Heart right ventricle (tissue), 16 donors: Measurements from ENCODE around the gene RAB36. TPM values are rescaled to one million over a fixed set of nuclear protein-coding genes. Genes with fewer than 3 reads are reported as not detected.

Source experiments
- ATAC-seq, 8 donors: fragments of 200-7000 bp; cut with Tn5 transposase; one replicate each; pipeline ENCODE4 v1.9.1; 2020; ENCODE audit warnings: mild to moderate bottlenecking in 8 of 8, moderate library complexity in 8 of 8, moderate number of reproducible peaks in 1 of 8
- DNase-seq, 2 donors: peaks; one replicate each; pipeline ENCODE4 v3.0.0-alpha.2; 2020
- H3K27ac ChIP-seq, 10 donors: fragments of 200-600 bp; sonication (generic) in 2 of 10; one replicate each; pipeline versions ENCODE4 v1.5.0 to v1.8.0; 2020 to 2022; ENCODE audit warnings: mild to moderate bottlenecking in 3 of 10
- H3K27me3 ChIP-seq, 7 donors: fragments of 200-600 bp; one replicate each; pipeline ENCODE4 v1.8.0; 2021 to 2022; ENCODE audit warnings: mild to moderate bottlenecking in 2 of 7
- H3K36me3 ChIP-seq, 9 donors: fragments of 200-600 bp; sonication (generic) in 1 of 9; one replicate each; pipeline versions ENCODE4 v1.5.0 to v1.8.0; 2020 to 2022; ENCODE audit warnings: mild to moderate bottlenecking in 2 of 9
- H3K4me1 ChIP-seq, 9 donors: fragments of 200-600 bp; sonication (generic) in 1 of 9; one replicate each; pipeline versions ENCODE4 v1.5.0 to v1.8.0; 2020 to 2022; ENCODE audit warnings: mild to moderate bottlenecking in 4 of 9
- H3K4me3 ChIP-seq, 10 donors: fragments of 200-600 bp; sonication (generic) in 2 of 10; one replicate each; pipeline versions ENCODE4 v1.5.0 to v1.8.0; 2020 to 2022; ENCODE audit warnings: mild to moderate bottlenecking in 7 of 10, moderate library complexity in 2 of 10
- H3K9me3 ChIP-seq, 11 donors: fragments of 200-600 bp in 10 of 11; sonication (generic) in 2 of 11; one replicate each; pipeline versions ENCODE4 v1.5.0 to v1.8.0; 2013 to 2022; ENCODE audit warnings: mild to moderate bottlenecking in 2 of 11, control low read depth in 1 of 11, moderate library complexity in 1 of 11
- CTCF ChIP-seq, 9 donors: fragments of 200-600 bp; sonication (generic) in 2 of 9; IDR thresholded peaks; one replicate each; pipeline versions ENCODE4 v1.5.0 to v1.8.0; 2021 to 2022; ENCODE audit warnings: antibody characterized with exemption in 9 of 9, mild to moderate bottlenecking in 5 of 9, moderate library complexity in 1 of 9
- WGBS, 2 donors: extraction: QIAGEN DNeasy Blood & Tissue Kit; methylation state at CpG; one replicate each; pipeline ENCODE4 v1.1.7; 2013; ENCODE audit warnings: inconsistent platforms in 1 of 2; 5-methylcytosine and 5-hydroxymethylcytosine counted together
- intact Hi-C, 10 donors: fragments of 100-400 bp; cut with DNase I; formaldehyde crosslinking; loops; one replicate each; pipeline versions ENCODE4 v1.11.1 to v1.14.2; 2022
- polyA plus RNA-seq, 2 donors: library from polyadenylated mRNA; stranded (reverse); fragments of 200-250 nt; gene quantifications; one replicate each; pipeline ENCODE4 v1.2.3, GENCODE V29; 2013
- total RNA-seq, 10 donors: library from RNA; stranded (reverse); fragmentation: NEBNext Ultra II Directional in 3 of 10; extraction: Animal tissue kit (Norgen Biotek cat#: 25700) in 3 of 10; gene quantifications; one replicate each; pipeline versions ENCODE4 v1.2.1 to v1.2.4, GENCODE V29; 2021 to 2023
- donor health status: Arrhythmogenic right ventricular cardiomyopathy.
- donor health status: ischemic (EF 13 %, LVEDD 7.1; RV severe dilation, severe dysfunction).
- donor health status: healthy with polysubstance abuse.
- donor health status: DM: no; HTN: yes; CAD: no.
- donor health status: DM: no; HTN: no; CAD: no.
- donor health status: ischemic (EF 25% LVEDD 6.9; RV normal size, moderate dysfunction).
- donor health status: ischemic (EF 25% LVEDD 5.7; RV mildly dilated, moderate dysfunction).
- donor health status: healthy.
- donor health status: DM: yes; HTN: yes; CAD: no.
- donor health status: Ischemic cardiomyopathy.
- donor health status: ischemic (EF 35%, LVEDD 5.7; RV mildly dilated, moderate dysfunction).
- donor health status: nonischemic (EF 11% LVEDD 7.7; RV severe dilation, severe dysfunction).
- donor health status: DM: yes; HTN: yes; CAD: no.
- donor health status: PGD.
- donor health status: ischemic (EF 29% LVEDD 5.4; RV normal size, mild dysfunction).
- donor health status: nonischemic (EF 23%, LVEDD 6.1; RV moderate dilation, normal function).

The RAB36 gene
- total and polyA plus RNA-seq, 12 donors: 0.15 to 1.00 (median 0.43) TPM

GRCh38 chr22:23175817-23176644 lies 30.8 kb downstream of the RAB36 start:
- Histone ChIP-seq H3K9me3 (peaks cover 0 to 18% (median 11%) of the 10 kb centered on the region in 11 donors), H3K4me3 (no peak overlapping the region), H3K27me3 (no peaks in the 10 kb centered on the region), H3K36me3 (no peaks in the 10 kb centered on the region), H3K4me1 (peaks cover 0 to 20% (median 17%) of the 10 kb centered on the region in 9 donors), H3K27ac (no peak overlapping the region)
- no peak for TF ChIP-seq CTCF (IDR thresholded peaks at IDR 0.05)
- 94 to 96% methylated on average over 10 of the region's 10 CpGs for WGBS, 2 donors
- intact Hi-C loops: loop anchor here in 6 of 10 donors (2.0 to 10.0 kb wide), 4 partner anchors 61 to 211 kb away; no protein-coding TSS in a partner anchor
- no peak for ATAC-seq
- no peak for DNase-seq

- ATAC-seq: no peak
- no peak overlapping the region for H3K27ac ChIP-seq
These were observed 31.4 kb downstream of the RAB36 start for GRCh38 chr22:23176645-23177027.

GRCh38 chr22:23177197-23177596 lies 31.9 kb downstream of the RAB36 start:
- DNase-seq: no peak
- peaks cover 0 to 18% (median 11%) of the 10 kb centered on the region in 11 donors for H3K9me3 ChIP-seq
- intact Hi-C loops: loop anchor here in 6 of 10 donors (2.0 to 10.0 kb wide), 4 partner anchors 60 to 210 kb away; no protein-coding TSS in a partner anchor
- H3K27ac ChIP-seq: no peak overlapping the region
- WGBS, 2 donors: 87 to 91% methylated on average over 4 of the region's 4 CpGs
- H3K4me3 ChIP-seq: no peak overlapping the region
- no peaks in the 10 kb centered on the region for H3K27me3 ChIP-seq
- peaks cover 5 to 31% (median 27%) of the 10 kb centered on the region in 9 donors for H3K4me1 ChIP-seq
- ATAC-seq: no peak
- H3K36me3 ChIP-seq: no peaks in the 10 kb centered on the region
- TF ChIP-seq CTCF (IDR thresholded peaks at IDR 0.05): no peak

More at GRCh38 chr22:23176645-23177027, 31.4 kb downstream of the RAB36 start:
- Histone ChIP-seq H3K27me3 (no peaks in the 10 kb centered on the region), H3K4me3 (no peak overlapping the region), H3K9me3 (peaks cover 0 to 18% (median 11%) of the 10 kb centered on the region in 11 donors), H3K4me1 (peaks cover 1 to 25% (median 21%) of the 10 kb centered on the region in 9 donors), H3K36me3 (no peaks in the 10 kb centered on the region)
- WGBS, 2 donors: 97% methylated on average over 9 of the region's 9 CpGs
- TF ChIP-seq CTCF (IDR thresholded peaks at IDR 0.05): no peak
- intact Hi-C loops: loop anchor here in 6 of 10 donors (2.0 to 10.0 kb wide), 4 partner anchors 61 to 211 kb away; no protein-coding TSS in a partner anchor
- no peak for DNase-seq

GRCh38 chr22:23178512-23179254 lies 33.4 kb downstream of the RAB36 start:
- DNase-seq: peak; percentile 60 to 74

More at GRCh38 chr22:23178512-23179254, 33.4 kb downstream of the RAB36 start:
- Histone ChIP-seq H3K27me3 (no peaks in the 10 kb centered on the region), H3K27ac (peak overlapping the region in 2 of 10 donors; percentile 67 to 71), H3K9me3 (peaks cover 0 to 18% (median 11%) of the 10 kb centered on the region in 11 donors), H3K4me1 (peaks cover 9 to 45% (median 41%) of the 10 kb centered on the region in 9 donors), H3K36me3 (no peaks in the 10 kb centered on the region), H3K4me3 (peak overlapping the region in 1 of 10 donors; percentile 64)
- TF ChIP-seq CTCF (IDR thresholded peaks at IDR 0.05): peak; percentile 93 to 99 (median 97)
- ATAC-seq: peak; percentile 43 to 80 (median 67)
- intact Hi-C loops: loop anchor here (1.0 to 10.0 kb wide), 9 partner anchors 59 to 209 kb away; no protein-coding TSS in a partner anchor
- WGBS, 2 donors: 33 to 34% methylated on average over 9 of the region's 9 CpGs
